GM23248 (cell line): ENCODE results near the gene ADM5. TPM values are rescaled to one million over a fixed set of nuclear protein-coding genes. Genes with fewer than 3 reads are reported as not detected.
A peak's percentile ranks its signal among the peaks of the same experiment; 100 is the strongest.

Experiments used
- DNase-seq: peaks from one replicate; pipeline ENCODE4 v3.0.0-alpha.2; 2015
- H2AFZ ChIP-seq: fragments of 200-600 bp; sonication (generic); 2 replicates; pipeline ENCODE4 v1.6.1; 2016; ENCODE audit warnings: antibody characterized with exemption
- H3F3A ChIP-seq: fragments of 200-600 bp; sonication (generic); 2 replicates; pipeline ENCODE4 v1.6.1; 2016; ENCODE audit warnings: mild to moderate bottlenecking, antibody characterized with exemption, mixed run types; ENCODE audit not compliant: insufficient read depth
- H3K27ac ChIP-seq: fragments of 200-600 bp; sonication (generic); 2 replicates; pipeline ENCODE4 v1.5.1; 2016; ENCODE audit warnings: mild to moderate bottlenecking
- H3K27me3 ChIP-seq: fragments of 200-600 bp; sonication (generic); replicated peaks from 2 replicates; pipeline ENCODE4 v1.6.1; 2016; ENCODE audit warnings: mild to moderate bottlenecking; ENCODE audit not compliant: insufficient read depth
- H3K36me3 ChIP-seq: fragments of 200-600 bp; sonication (generic); 2 replicates; pipeline ENCODE4 v1.6.1; 2016; ENCODE audit warnings: low read depth, mild to moderate bottlenecking
- H3K4me1 ChIP-seq: fragments of 200-600 bp; sonication (generic); 2 replicates; pipeline ENCODE4 v1.6.1; 2016; ENCODE audit warnings: mild to moderate bottlenecking; ENCODE audit not compliant: insufficient read depth
- H3K4me2 ChIP-seq: fragments of 200-600 bp; sonication (generic); one replicate; pipeline ENCODE4 v1.6.1; 2016; ENCODE audit warnings: mild to moderate bottlenecking; ENCODE audit not compliant: unreplicated experiment
- H3K4me3 ChIP-seq: fragments of 200-600 bp; sonication (generic); 2 replicates; pipeline ENCODE4 v1.5.1; 2016; ENCODE audit warnings: mild to moderate bottlenecking
- H3K79me2 ChIP-seq: fragments of 200-600 bp; sonication (generic); 2 replicates; pipeline ENCODE4 v1.6.1; 2016; ENCODE audit warnings: mild to moderate bottlenecking; ENCODE audit not compliant: insufficient read depth
- H3K9ac ChIP-seq: fragments of 200-600 bp; sonication (generic); 2 replicates; pipeline ENCODE4 v1.6.1; 2016; ENCODE audit warnings: mild to moderate bottlenecking
- H3K9me2 ChIP-seq: fragments of 200-600 bp; sonication (generic); 2 replicates; pipeline ENCODE4 v1.6.1; 2016; ENCODE audit warnings: mixed run types, mild to moderate bottlenecking, moderate library complexity; ENCODE audit not compliant: insufficient read depth
- H3K9me3 ChIP-seq: fragments of 200-600 bp; sonication (generic); one replicate; pipeline ENCODE4 v1.6.1; 2017; ENCODE audit warnings: low read depth
- H4K20me1 ChIP-seq: fragments of 200-600 bp; sonication (generic); 2 replicates; pipeline ENCODE4 v1.6.0; 2016; ENCODE audit not compliant: insufficient read depth
- EZH2 ChIP-seq: fragments of 200-600 bp; sonication (generic); IDR thresholded peaks from 2 replicates; pipeline ENCODE4 v1.6.1; 2018; ENCODE audit warnings: antibody characterized with exemption, mild to moderate bottlenecking; ENCODE audit not compliant: insufficient read depth, poor library complexity, severe bottlenecking
- EZH2phosphoT487 ChIP-seq: fragments of 200-600 bp; sonication (generic); IDR thresholded peaks from 2 replicates; pipeline ENCODE4 v1.6.1; 2018; ENCODE audit warnings: antibody characterized with exemption, moderate library complexity, mild to moderate bottlenecking, low read depth; ENCODE audit not compliant: insufficient read depth
- WGBS, 2 experiments: methylation state at CpG; one replicate each; pipeline ENCODE4 v1.1.6; 2015 to 2017; ENCODE audit warnings: low lambda C conversion rate in 2 of 2, low coverage in 1 of 2; ENCODE audit errors: missing lambda C conversion rate in 2 of 2; 5-methylcytosine and 5-hydroxymethylcytosine counted together
- in situ Hi-C: fragments of 300-500 bp; cut with MboI; formaldehyde crosslinking; loops from 2 replicates; pipeline ENCODE4 v1.15.0; 2020
- polyA plus RNA-seq: library from polyadenylated mRNA; unstranded; fragments of >200 nt; fragmentation: Nextera tagmentation; extraction: Ambion mirVana; gene quantifications from 2 replicates; pipeline ENCODE4 v1.2.1, GENCODE V29; 2016
- total RNA-seq: library from RNA; depleted of rRNA; stranded (reverse); fragments of >200 nt; shearing (Covaris generic); gene quantifications from 2 replicates; pipeline ENCODE4 v1.2.3, GENCODE V29; 2014

Gene ADM5
- total and polyA plus RNA-seq, 2 experiments from 2014 or later, result 0.10 TPM; not detected in 1

DNA sequence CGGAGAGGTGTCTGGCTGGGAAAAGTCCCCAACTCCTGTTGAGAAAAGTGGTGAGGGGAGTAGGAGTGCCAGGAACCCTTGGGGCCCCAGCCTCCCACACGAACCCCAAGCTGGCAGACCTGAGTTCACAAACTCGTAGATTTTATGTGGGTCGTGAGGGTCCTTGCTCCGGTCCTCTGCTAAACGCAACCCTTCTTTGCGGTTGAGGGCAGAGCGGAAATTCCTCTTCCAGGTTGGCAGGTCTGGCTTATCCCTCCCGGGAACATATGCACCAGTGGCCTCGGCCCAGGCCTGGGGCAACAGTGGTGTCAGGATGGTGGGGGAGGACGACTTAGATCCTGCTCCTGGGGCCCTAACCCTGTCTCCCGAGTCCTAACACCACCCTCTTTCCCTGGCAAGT is 26.2 kb upstream of the ADM5 start:
- Histone ChIP-seq H3K9ac (peak overlapping the region; percentile 89; the same call in 1 of the 2 replicates), H3K4me3 (no peak overlapping the region), H3K9me2 (no peaks in the 10 kb centered on the region), H3K36me3 (peaks cover 5% of the 10 kb centered on the region; the same call in 1 of the 2 replicates), H3F3A (peaks cover 18% of the 10 kb centered on the region), H3K4me2 (no peak overlapping the region), H3K79me2 (peaks cover 31% of the 10 kb centered on the region), H3K9me3 (no peaks in the 10 kb centered on the region), H2AFZ (no peak overlapping the region), H3K4me1 (peaks cover 10% of the 10 kb centered on the region; the same call in 1 of the 2 replicates), H3K27ac (no peak overlapping the region), H4K20me1 (no peaks in the 10 kb centered on the region), H3K27me3 (no peaks in the 10 kb centered on the region)
- in situ Hi-C loops, result no loop called here
- no peak for TF ChIP-seq EZH2phosphoT487
- TF ChIP-seq EZH2, result no peak
- 75 to 79% methylated on average over 12 of the region's 12 CpGs for WGBS, 2 experiments
- no peak for DNase-seq

- H4K20me1 ChIP-seq, result no peaks in the 10 kb centered on the region
- TF ChIP-seq EZH2phosphoT487 (no peak), EZH2 (no peak)
- no peaks in the 10 kb centered on the region for H3K9me3 ChIP-seq
- WGBS, 2 experiments, result 1% methylated on average over 36 to 53 of the region's 53 CpGs
- H3K9ac ChIP-seq, result peak overlapping the region; percentile 89
- H3K4me1 ChIP-seq, result peaks cover 10% of the 10 kb centered on the region; the same call in 1 of the 2 replicates
- H3K27ac ChIP-seq, result peak overlapping the region; percentile 63
- peaks cover 13% of the 10 kb centered on the region; the same call in 1 of the 2 replicates for H3F3A ChIP-seq
- H3K36me3 ChIP-seq, result peaks cover 5% of the 10 kb centered on the region; the same call in 1 of the 2 replicates
- H3K4me3 ChIP-seq, result peak overlapping the region; percentile 88
- H3K27me3 ChIP-seq, result no peaks in the 10 kb centered on the region
- peak overlapping the region; percentile 59 for H2AFZ ChIP-seq
- no peaks in the 10 kb centered on the region for H3K9me2 ChIP-seq
- in situ Hi-C loops, result no loop called here
- H3K79me2 ChIP-seq, result peaks cover 31% of the 10 kb centered on the region
- H3K4me2 ChIP-seq, result peak overlapping the region; percentile 92
- peak; percentile 91 for DNase-seq
Measured at GRCh38 chr19:49664171-49665035, 25.0 kb upstream of the ADM5 start.

- TF ChIP-seq EZH2phosphoT487 (no peak), EZH2 (no peak)
- Histone ChIP-seq H4K20me1 (no peaks in the 10 kb centered on the region), H2AFZ (peak overlapping the region; percentile 86; the same call in 1 of the 2 replicates), H3K4me2 (peak overlapping the region; percentile 92), H3K4me1 (peaks cover 10% of the 10 kb centered on the region; the same call in 1 of the 2 replicates), H3K9ac (peak overlapping the region; percentile 89), H3K9me2 (no peaks in the 10 kb centered on the region), H3K9me3 (no peaks in the 10 kb centered on the region), H3K27ac (peak overlapping the region; percentile 63), H3F3A (peaks cover 13% of the 10 kb centered on the region; the same call in 1 of the 2 replicates), H3K79me2 (peaks cover 31% of the 10 kb centered on the region), H3K27me3 (no peaks in the 10 kb centered on the region), H3K36me3 (peaks cover 3% of the 10 kb centered on the region; the same call in 1 of the 2 replicates), H3K4me3 (peak overlapping the region; percentile 88)
- in situ Hi-C loops, result no loop called here
- 0 to 1% methylated on average over 7 of the region's 7 CpGs for WGBS, 2 experiments
- no peak for DNase-seq
Measured at GRCh38 chr19:49665036-49665350, 24.4 kb upstream of the ADM5 start.

DNA sequence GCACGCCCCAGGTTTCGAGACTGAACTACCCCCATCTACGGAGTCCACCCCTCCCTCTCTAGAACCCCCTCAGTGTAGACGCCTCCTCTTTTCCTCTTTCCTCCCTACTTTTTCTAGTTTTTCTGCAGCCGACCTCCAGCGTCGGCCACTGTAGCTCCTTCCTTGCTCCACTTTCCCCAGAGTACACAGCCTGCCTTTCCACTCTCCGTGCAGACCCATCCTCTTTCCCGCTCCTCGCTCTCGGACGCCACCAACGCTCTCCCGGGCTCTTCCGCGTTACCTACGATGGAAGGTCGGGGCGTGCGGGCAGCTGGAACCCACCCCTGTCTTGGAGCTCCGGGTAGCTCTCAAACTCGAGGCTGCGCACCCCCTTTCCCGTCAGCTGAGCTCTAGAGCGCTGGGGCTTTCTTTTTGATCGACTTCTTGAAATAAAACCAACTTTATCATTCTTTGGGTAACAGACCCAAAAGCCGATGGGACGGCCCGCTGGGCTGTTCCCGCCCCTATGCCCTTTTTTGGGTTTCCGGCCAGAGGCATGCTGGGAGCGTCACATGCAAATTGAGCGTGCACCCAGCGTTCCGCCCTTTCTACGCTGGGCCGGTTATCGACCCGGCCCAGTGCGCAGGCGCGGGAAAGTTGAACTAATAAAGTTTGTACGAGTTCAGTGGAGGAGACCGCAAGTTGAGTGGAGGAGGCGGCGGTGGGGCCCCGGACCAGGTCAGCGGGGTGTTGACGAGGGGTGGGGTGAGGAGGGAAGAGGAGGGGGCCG is 23.9 kb upstream of the ADM5 start, which contains the start of the genes BCL2L12 and IRF3:
TSS of gene BCL2L12 (plus strand) at position 583 of the 769 bp plus-strand sequence. CDS start 760 bp downstream, outside the sequence.
TSS of gene IRF3 (minus strand) at position 507 of the 769 bp plus-strand sequence. CDS start 1,019 bp downstream, outside the sequence.
- Histone ChIP-seq H3K9me2 (no peaks in the 10 kb centered on the region), H3K4me3 (peak within 1 kb of the TSS; percentile 88), H3K27ac (peak within 1 kb of the TSS; percentile 63), H3K27me3 (no peaks in the 10 kb centered on the region), H3F3A (peaks cover 13% of the 10 kb centered on the region; the same call in 1 of the 2 replicates), H3K79me2 (peaks cover 31% of the 10 kb centered on the region), H3K36me3 (no peaks in the 10 kb centered on the region; the same call in 1 of the 2 replicates), H3K4me2 (peak within 1 kb of the TSS; percentile 92), H4K20me1 (no peaks in the 10 kb centered on the region), H2AFZ (peak within 1 kb of the TSS; percentile 86), H3K4me1 (peaks cover 10% of the 10 kb centered on the region; the same call in 1 of the 2 replicates), H3K9ac (peak within 1 kb of the TSS; percentile 89), H3K9me3 (no peaks in the 10 kb centered on the region)
- in situ Hi-C loops, result no loop called here
- no peak for TF ChIP-seq EZH2
- TF ChIP-seq EZH2phosphoT487, result no peak
- WGBS, 2 experiments, result 1% methylated on average over 49 to 50 of the region's 50 CpGs
- DNase-seq, result peak; percentile 99
